Dermis microvascular lymphatic vessel endothelial cell (primary cell): ENCODE data around the gene RENBP. TPM values are rescaled to one million over a fixed set of nuclear protein-coding genes. Genes with fewer than 3 reads are reported as not detected.
A peak's percentile ranks its signal among the peaks of the same experiment; 100 is the strongest.

Source experiments
- DNase-seq, 2 donors: peaks; one replicate each; pipeline versions ENCODE4 v3.0.0 to v3.0.0-alpha.2; 2010; ENCODE audit warnings: low read depth in 2 of 2
- total RNA-seq: library from RNA; depleted of rRNA; stranded (reverse); fragments of >200 nt; gene quantifications from 2 replicates; pipeline ENCODE4 v1.2.1, GENCODE V29; 2014

Gene RENBP
- total RNA-seq, 1 donor from 2014 or later, result 10.1 TPM

- no peak for DNase-seq
Observed at GRCh38 chrX:153954558-153955227, 10.2 kb upstream of the RENBP start.

DNA sequence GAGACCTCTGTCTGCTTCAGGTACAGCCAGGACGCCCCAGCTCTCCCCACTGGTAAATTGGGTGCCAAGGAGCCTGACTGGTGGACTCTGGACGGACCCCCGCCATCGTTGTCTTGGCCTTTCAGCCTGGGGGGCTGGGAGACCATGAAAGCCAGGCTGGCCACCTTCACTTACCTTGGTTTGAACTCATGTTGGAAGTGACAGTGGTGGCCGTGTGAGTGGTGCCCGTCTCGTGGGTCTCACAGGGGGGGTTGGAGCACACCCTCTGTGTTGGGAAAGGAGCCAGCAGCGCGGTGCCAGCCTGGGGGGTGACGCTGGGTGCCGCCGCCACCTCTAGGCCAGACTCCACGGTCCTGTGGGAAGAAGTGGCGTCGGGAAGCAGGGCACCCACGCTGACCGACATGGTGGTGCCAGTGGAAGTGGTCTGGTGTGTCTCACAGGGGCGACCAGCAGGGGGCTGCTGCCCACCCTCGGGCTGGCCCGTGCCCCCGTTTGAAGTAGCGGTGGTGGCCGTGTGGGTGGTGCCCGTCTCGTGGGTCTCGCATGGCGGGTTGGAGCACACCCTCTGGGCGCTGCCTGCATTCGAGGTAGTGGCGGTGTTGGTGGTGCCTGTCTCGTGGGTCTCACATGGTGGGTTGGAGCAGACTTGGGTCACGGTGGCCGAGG is 9.6 kb upstream of the RENBP start:
- DNase-seq, result no peak

- peak; percentile 29 to 47 for DNase-seq
Observed at GRCh38 chrX:153953342-153953830, 8.9 kb upstream of the RENBP start.

DNA sequence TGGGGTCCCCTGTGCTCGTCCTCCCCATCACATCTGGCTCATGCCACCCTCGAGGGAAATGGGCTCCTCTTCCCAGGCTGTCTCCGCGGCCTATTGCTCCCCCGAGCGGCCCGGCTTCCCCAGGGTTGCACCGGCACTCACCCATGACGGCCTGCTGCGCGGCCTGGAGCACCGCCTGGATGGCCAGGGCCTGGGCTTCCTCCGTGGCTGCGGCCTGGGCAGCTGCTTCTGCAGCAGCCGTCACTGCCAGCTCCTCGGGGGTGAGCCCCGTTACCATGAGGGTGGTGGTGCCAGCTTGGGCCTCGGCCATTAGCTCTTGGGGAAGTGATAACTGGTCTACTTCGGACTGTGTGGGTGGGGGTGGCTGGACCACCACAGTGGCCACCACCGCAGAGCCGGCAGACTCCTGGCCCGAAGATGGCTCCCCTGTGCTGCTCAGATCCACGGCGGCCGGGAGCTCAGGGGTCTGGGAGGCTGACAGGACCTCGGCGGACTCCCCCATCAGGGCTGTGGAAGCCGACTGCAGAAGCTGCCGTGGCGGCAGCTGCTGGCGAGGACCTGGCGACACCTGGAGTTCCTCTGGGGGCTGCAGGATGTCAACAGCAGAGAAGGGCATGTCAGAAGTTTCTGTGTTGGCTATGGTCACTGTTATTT is 8.1 kb upstream of the RENBP start:
- no peak for DNase-seq

DNA sequence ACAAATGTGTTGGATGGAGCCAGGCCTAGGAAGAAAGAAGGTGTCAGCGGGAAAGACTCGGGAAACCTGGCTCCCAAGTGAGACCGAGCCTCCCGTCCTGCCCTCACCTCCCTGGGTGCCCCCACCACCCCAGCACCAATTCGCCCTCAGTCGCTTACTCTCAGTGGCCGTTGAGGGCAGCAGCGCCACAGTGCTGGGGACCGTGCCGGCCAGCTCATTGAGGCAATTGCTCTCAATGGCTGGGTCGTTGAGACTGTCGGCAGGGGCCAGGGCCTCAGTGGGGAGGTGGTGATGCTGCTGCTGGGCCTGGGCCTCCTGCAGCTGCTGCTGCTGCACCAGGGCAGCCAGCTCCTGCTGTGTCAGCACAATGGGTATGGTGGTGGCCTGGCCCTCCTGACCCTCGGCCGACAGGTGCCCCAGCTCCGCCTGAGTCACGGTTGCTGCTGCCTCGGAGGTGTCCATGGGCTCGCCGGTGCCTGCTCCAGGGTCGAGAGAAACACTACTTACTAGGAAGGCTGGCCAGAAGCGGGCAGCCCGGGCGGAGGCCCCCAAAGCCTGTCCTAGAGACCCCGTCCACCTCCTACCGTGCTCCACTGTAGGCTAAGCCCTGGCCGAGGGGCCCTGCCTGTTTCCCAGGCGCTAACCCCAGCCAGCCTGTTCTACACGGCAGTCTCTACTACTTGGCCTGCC is 7.4 kb upstream of the RENBP start:
- DNase-seq, result no peak

DNA sequence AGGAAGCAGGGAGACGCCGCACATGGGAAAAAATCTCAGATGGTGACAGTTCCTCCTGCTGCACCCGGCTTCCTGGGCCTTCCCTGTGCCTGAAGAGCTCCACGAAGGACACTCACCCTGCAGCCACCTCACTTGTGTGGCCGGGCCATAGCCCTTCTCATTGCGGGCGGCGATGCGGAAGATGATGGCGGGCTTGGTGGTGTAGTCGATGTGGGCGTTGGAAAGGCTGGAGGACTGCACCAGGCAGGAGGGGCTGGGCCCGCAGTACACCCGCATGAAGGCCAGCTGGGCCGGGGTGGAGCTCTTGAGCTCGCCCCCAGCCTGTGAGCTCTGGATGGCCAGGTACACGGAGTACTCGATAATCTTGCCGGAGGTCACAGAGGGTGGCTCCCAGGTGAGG is 5.7 kb upstream of the RENBP start:
- no peak for DNase-seq

DNA sequence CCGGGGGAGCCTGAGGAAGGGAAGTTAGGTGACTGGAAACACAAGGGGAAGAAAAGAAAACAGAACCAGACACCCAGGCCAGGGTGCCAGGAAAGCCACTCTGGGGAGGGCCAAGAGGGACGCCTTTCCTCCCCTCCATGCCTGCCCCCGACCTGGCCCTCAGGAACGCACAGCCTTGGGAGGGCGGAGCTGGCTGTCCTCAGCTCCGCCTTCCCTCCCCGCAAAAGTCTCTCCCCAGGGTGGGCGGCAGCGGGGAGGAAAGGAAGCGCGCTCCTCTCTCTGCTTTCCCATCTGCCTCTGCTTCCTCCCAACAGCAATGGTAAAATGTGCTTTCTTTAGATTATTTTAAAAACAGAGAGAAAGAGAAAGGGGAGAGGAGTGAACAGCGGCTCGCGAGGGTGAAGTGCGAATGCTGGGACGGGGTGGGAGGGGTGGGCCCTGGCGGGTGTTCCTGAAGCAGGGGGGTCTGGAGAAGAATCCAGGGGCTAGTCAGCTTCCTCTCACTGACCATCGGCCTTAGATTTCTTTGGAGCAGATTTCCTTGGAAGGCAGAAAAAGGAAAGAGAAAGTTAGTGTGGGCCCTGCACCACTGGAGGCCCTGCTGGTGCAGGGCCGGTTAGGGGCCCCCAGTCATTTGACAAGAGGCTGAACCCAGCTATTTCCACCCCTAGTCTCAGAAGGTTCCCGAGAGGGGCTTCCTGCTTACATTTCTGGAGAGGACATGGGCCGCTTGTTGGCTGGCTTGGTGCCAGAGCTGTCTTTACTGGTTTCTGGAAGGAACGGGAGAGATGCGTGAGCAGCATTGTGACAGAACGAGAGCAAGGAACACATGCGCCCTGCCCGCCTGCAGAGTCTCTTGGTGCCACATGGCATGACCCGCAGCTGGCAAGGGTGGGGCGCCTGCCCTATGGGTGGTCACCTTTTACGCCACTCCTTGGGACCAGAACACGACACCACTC is 4.7 kb upstream of the RENBP start:
- peak in 1 of 2 donors; percentile 22 for DNase-seq

GRCh38 chrX:153948002-153948466 is 3.6 kb upstream of the RENBP start:
- DNase-seq, result peak in 1 of 2 donors; percentile 30

GRCh38 chrX:153947009-153947769 is 2.7 kb upstream of the RENBP start:
- peak; percentile 83 to 84 for DNase-seq

DNA sequence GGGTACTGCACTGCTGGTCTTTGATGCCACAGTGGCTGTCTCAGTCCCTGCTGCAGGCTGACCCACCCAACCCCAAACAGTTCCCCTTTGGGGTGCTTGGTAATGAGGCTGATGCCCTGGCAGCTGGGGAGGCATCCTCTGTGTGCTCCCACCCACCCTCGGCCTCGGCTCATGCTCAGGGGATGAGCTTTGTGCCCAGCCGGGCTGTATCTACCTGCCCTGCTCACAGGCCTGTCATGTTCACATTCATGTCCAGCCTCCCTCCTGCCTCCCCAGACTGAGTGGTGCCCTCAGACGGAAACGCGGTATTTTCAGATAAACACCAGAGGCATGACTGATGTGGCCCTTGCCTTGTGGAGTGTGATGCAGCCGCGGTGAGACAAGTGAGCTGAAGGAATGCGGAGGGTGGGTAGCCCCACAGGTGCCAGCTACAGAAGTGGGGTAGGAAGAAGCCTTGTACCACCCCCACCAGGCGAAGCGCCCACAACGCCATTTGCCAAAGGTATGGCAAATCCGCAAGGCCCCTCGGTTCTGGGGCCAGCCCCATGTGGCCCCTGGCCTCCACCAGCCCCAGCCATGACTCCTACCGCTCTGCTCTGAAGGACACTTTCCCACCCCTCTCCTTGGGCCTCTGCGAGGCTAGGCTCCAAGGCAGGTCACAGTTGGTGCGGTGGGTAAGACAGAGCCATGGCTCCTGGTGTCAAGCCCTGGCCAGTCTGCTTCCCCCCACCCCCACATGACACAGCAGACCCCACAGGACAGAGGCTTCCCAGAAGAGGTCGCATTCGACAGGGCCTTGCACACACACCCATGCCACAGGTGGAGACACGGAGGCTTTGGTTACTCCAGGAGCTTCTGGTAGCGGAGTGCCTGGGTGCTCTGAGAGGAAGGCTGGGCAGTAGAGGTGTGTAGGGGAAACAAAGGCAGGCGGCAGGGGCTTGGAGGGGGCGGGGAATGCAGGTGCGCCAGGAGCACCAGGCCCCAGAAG is 1.8 kb upstream of the RENBP start:
- DNase-seq, result no peak

DNA sequence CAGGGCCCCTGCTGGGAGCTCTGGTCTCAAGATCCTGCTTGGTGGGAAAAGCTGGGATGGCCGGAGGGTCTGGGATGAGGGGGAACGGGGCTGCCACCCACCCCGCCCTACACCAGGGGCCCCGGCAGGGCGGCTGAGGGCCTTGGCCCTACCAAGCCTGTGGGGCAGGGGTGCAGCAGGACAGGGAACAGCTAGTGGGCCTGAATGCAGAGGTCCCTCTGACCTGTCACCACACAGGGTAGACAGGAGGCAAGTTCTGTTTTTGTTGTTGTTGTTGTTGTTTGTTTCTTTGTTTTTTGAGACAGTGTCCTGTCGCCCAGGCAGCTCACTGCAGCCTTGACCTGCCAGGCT is 332 bp upstream of the RENBP start:
- no peak for DNase-seq

DNA sequence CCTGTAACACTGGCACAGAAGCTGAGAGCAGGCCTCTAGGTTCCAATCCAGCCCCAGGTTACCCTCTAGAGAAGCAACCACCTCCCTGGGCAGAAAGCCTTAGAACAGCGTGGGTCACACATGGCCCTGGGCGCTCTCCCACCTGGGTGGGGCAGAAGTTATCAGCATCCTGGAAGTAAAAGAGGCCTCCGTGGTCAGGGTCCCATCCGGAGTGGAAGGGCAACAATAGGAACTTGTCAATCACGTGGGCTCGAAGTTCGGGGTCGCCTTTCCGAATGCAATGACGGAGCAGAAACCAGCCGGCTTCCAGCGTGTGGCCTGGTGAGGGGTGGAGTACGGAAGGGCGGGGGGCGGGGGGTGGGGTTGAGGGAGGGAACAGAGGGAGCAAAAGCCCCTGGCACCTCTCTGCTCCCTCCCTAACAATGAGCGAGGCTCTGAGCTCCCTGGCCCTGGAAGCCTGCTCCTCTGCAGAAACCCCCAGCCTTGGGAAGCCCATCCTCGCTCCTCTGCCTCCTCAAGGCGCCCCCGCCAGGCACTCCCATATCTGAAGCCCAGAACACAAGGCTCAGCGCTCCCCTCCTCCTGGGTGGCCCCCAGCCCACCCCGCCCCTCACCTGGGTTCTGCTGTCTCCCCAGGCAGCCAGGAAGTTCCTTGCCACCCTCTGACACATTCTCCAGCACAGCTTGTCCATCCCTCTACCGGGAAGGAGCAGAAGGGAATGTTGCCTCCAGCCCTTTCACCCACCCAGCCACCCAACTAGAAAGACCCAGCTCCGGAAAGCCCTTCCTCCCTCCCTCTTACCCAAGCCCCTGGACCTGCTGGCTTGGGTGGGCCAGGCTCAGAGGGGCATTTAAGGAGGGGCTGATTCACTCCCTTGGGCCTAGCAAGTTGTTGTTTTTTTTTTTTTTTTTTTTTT is 2.8 kb downstream of the RENBP start:
- DNase-seq, result no peak

DNA sequence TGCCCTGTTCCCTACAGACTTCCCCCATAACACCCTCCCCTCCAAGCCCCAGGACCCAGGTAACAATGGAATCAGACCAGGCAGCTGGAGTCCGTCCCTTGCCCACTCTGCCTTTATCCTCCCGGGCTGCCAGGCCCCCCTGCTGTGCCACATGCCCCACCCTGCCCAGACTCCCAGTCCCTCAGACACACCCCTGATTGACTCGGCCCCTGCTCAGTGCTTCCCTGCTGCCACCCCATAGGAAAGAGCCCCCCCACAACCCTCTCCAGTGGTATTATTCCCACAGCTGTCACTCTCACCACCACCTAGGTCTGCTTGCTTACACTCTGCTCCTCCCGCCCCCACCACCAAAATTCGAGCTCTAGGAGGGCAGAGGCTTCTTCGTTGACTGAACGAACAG is 4.9 kb downstream of the RENBP start:
- no peak for DNase-seq

DNA sequence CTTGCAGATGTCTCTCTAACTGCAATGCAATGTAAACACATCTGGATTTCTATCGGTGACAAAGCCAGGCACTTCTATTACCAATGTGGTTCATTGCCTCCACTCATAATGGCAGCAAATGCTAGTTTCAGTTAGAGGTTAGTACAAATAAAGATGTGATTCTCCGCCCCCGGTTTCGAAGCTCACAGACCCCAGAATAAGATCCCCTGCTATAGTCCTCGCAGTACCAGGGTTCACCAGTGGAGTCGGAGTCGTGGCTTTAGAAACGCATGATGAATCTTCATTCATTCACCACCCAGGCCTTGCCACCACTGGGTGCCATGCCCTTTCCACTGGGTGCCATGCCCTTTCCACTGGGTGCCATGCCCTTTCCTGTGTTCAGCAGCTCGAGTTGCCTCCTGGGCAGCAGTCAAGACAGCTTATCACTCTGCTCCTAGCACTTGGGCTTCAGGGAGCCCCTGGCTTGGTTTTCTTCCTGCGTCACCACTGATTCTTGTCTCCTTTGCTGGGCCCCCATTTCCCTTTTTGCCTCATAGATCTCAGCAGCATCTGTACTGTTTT is 6.1 kb downstream of the RENBP start:
- no peak for DNase-seq

GRCh38 chrX:153937056-153937455 is 7.4 kb downstream of the RENBP start:
- DNase-seq, result no peak

- no peak for DNase-seq
Observed at GRCh38 chrX:153935326-153935851, 9.1 kb downstream of the RENBP start.

- DNase-seq, result peak; percentile 30 to 77
Observed at GRCh38 chrX:153934762-153935325, 9.6 kb downstream of the RENBP start, which contains the start of gene NAA10. TSS of gene NAA10 (minus strand) at chrX:153935037. CDS start at chrX:153934904, 133 bp downstream.
